Fibroblast of skin of right biceps (primary cell): ENCODE measurements around the gene AFAP1.

ENCODE experiments used
- DNase-seq: peaks from one replicate; pipeline ENCODE4 v3.0.0-alpha.2; 2013

The AFAP1 gene, protein sequence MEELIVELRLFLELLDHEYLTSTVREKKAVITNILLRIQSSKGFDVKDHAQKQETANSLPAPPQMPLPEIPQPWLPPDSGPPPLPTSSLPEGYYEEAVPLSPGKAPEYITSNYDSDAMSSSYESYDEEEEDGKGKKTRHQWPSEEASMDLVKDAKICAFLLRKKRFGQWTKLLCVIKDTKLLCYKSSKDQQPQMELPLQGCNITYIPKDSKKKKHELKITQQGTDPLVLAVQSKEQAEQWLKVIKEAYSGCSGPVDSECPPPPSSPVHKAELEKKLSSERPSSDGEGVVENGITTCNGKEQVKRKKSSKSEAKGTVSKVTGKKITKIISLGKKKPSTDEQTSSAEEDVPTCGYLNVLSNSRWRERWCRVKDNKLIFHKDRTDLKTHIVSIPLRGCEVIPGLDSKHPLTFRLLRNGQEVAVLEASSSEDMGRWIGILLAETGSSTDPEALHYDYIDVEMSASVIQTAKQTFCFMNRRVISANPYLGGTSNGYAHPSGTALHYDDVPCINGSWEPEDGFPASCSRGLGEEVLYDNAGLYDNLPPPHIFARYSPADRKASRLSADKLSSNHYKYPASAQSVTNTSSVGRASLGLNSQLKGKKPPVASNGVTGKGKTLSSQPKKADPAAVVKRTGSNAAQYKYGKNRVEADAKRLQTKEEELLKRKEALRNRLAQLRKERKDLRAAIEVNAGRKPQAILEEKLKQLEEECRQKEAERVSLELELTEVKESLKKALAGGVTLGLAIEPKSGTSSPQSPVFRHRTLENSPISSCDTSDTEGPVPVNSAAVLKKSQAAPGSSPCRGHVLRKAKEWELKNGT

DNA sequence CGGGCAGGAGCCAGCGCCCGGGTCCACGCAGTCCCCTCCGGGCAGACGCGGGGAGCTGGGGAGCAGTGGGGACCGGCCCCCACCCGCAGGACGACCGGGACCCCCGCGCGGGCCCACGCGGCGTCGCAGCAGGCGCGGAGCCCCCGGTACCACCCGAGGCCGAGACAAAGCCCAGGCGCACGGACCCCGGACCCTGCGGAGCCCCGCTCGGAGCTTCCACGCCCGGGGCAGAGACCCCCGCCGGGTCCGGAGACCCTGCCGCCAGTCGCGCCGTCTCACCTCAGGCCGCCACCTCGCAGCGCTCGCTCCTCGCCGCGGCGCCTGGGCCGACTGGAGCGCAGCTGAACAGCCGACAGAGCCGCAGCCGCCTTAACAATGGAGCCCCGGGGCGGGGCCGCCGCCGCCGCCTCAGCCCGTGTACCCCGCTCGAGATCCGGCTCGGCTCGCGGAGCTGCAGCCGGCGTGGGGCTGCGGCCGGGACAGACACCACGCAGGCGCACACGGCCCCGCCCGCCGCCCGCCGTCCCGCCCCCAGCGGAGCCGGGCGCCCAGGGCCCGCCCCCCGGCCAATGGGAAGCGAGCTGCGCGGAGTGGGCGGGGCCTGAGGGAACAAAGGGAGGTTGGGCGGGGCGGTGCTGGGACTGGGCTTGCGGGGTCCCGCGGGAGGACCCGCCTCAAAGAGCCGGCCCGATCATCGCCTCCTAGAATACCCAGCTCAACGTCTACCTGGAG is at the start of gene AFAP1:
Gene AFAP1, minus strand, starts transcription at position 485 of the 732 bp plus-strand sequence. CDS start 67,783 bp downstream, outside the sequence.
- peak; percentile 90 for DNase-seq

DNA sequence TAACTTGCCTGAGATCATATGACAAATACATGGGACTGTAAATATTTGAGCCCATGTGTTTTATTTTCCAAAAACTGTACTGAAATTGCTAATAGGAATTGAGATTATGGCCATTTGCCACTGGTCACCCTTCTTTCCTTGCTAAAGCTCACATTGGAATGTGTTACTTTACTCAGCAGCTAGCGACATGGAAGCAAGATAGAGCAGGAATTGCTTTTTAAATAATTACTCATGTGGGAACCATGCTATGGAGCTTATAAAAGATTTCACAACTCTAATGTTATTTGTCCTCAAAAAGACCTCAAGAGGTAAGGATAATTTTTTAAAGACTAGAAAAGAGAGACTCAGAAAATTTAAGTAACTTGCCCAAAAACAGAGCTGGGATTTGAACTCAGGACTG is 48.8 kb upstream of the AFAP1 start:
- peak; percentile 81 for DNase-seq

DNA sequence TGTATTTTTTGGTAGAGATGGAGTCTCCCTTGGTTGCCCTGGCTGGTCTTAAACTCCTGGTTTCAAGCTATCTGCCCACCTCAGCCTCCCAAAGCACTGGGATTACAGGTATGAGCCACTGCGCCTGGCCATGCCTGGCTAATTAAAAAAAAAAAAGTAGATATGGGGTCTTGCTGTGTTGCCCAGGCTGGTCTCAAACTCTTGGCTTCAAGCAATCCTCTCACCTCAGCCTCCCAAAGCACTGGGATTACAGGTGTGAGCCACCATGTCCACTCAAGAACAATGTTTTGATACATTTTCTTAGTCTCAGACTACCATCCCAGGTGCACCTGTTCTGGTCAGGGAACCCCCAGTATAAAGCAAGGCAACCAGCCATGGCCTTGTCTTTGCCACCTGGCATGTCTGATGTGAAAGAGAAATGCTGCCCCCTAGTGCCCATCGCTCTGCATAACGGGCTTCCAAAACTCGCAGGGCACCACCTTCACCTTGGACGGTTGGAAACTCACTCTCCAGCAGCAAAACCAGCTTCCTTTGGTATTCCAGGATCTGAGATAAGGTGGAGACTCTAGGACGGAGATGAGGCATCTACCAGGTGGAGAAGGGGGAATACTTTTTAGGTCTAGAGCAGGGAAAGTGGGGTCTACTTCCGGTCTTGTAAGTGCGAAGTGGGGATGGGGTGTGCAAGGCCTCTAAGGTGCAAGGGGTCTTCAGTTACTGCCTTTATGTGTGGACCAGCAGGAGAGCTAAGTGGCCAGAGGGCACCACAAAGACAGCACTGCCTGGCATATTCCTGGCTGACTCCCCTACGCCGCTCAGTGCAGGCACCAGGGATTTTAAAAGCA is 47.7 kb upstream of the AFAP1 start:
- DNase-seq = peak; percentile 71

DNA sequence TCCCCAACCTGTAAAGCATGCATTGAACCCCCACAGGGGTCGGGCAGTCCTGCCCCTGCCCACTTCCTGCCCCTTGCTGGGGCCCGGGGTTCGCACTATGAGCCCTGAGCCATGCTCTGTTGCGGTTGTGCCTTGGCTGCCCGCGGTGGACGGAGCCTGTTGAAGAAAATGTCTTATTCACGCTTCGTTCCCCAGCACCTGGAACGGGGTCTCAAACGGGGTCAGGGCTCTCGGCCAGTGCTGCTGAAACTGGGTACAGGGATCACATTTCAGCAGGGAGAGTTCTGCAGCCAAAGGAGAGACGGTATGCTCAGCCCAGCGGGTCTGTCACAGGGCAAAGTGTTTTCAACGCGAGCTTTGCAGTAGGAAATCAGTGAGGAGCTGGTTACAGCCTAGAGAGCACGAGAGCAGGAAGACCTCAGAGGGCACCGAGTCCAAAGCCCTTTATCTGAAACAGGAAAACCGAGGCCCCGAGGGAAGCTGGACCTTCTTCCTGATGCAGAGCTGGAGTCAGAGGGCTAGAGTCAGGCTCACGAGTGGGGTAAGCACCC is 46.3 kb upstream of the AFAP1 start:
- DNase-seq = no peak

DNA sequence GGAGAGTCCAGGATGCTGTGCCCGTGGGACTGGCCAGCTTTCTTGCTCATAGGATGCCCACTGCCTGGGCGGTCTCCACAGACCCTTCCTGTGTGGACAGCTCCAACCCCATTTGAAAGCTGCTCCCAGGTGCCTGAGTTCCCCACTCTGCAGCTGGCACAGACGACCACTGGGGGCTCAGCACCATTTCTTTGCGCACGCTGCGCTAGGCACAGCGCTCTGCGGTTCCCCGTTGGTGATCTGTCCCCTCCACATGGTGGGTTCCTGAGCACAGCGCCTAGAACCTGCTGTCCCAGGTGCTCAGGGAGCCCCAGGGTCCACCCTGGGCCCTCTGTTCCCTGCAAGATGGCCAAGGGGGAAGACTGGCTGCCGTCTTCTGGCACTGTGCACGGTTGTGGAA is 45.4 kb upstream of the AFAP1 start:
- no peak for DNase-seq

DNA sequence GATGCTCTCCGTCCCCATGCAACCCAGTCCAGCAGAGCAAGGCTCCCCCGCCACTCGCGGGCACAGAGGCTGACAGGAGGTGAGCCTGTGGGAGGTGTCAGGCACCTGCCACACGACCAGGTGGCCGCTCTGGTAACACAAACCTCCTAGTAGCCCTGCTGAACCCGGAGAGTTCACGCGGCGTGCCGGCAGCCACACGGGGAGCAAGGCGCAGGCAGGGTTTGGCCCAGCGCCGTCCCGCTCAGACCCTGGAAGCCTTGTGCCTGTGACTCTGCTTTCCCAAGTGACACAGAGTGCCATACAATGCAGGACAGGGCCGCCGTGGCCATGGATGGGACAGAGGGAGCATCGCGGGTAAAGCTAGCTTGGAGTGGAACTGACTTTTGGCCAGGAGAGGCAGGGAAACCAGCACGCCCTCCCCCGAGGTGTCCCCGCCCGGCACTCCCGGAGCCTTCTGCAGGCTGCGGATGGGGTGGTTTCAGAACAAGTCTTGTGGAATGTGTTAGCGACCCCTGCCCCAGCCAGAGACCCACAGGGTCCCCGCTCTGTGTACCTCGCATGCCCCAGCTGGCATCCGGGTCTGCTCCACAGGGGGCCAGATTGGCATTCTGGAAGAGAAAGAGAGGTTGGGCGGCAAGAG is 44.7 kb upstream of the AFAP1 start:
- DNase-seq = no peak

DNA sequence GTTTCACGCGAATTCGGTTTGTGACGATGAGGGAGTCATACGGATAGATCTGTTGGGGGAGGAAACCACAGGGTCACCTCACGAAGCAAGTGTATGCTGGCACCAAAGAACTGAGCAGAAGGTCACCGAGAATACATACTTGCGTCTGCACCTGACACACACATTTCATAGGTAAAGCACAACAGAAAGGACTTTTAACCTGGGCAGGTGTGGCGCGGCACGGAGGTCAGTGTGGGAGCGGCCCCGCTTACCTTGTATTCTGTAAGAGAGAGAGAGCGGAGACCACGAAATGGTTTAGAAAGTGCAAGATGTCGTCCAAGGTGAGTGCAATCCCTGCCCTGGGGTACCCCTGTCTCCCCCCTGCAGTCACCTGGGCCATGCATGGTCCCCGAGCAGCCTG is 43.6 kb upstream of the AFAP1 start:
- DNase-seq = no peak

DNA sequence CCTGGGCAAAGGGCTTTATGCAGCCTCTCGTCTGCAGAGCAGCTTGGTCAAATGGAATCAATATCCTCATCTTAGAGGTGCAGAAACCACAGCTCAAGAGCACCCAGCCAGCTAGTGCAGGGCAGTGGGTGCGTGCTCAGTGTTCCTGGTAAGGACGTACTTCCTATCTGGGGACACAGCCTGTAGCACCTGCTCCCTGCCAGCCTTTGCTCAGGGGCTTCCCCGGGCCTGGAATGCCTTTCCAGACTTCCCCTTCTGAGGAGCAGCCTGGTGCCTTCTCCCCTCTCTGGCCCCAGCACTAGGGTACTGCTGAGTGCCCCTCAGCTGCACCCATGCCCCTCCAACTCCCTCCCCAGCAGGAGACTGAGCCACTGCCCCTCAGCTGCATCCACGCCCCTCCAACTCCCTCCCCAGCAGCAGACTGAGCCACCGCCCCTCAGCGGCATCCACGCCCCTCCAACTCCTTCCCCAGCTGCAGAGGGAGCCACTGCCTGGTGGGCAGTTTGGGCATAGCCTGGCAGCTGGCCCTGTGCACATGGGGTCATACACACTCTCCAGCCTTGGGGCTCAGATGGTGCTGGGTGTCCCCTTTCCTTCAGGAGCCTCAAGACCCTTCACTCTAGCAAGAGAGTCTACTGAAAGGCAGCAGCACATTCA is 42.2 kb upstream of the AFAP1 start:
- DNase-seq = no peak

DNA sequence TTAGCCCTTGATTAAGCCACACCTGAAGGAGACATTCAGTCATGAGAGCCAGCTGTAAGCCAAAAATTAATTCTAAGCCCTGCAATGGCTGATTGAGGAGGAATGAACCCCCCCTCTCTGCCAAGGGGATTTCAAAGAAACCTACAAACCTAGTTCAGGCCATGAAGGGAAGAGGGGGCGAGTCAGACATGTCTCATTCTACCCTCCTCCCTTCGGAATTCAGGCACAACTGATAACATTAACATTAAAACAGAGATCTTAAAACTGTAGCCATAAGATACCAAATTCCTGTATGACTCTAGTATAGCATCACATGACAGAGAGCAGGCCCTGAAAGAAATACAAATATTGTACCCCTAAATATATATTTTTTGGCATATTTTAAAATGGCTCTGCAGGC is 40.4 kb upstream of the AFAP1 start:
- DNase-seq = peak; percentile 71

DNA sequence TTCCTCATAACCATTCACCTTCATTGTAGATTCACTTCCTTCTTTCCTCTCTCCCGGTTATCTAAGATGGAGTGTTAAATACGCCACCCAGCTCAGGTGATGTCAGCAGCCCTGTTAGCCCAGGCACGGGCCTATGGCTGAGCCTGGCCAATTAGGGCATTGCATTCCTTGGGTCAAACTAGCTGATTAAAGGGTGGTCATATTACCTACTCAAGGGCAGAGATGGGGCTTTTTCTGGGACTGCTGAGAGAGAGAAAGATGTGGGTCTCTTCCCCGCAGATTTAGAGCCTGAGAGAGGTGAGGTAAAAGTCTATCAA is 39.9 kb upstream of the AFAP1 start:
- no peak for DNase-seq

DNA sequence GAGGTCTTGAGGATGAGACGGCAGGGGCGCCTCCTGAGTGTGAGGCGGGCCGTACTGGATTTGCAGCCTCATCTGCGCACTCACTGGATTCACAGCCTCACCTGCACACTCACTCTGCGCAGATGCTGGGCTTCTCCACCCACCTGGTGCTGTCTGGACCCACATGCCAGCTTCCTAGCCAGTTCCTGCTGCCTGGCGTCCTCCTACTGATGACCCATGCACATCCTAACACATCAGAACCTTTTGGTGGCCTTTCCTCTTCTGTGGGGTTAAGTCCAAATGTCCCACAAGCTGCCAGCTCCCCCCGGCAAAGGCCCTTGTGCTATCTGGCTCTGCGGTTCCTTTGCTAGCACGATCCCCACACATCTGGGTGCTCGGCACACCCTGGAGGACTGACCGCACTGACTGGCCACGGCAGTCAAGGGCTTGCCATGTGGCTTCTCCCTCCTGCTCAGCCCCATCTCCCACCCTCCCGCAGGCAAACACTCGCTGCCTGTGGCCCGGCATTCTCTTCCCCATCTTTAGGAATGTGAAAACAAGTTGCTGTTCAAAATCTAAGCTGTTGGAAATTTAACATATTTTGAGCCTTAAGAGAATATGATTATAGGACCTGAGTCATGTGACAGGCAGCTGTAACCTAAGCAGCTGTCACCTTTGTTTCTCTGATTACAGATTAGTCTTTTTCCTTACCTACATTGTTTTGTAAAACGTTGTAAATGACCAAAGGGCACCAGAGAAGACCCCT is 39.4 kb upstream of the AFAP1 start:
- no peak for DNase-seq

DNA sequence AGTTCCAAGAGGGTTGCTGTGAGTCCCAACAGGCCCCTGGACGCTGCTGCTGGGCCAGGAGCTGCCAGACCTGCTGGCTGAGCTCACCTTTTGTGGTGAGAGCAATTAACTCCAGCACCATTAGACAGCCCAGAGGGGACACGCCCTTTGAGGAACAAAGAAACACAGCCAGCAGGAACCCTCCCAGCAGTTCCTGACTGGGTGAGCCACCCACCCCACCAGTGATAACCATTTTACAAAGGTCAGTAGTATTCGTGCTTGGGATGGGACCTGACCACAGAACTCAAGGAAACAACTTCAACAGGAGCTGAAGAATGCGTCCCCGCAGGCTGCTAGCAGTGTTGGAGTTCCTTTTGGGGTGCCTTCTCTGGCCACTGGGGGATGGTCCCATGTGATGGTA is 38.8 kb upstream of the AFAP1 start:
- DNase-seq = no peak

DNA sequence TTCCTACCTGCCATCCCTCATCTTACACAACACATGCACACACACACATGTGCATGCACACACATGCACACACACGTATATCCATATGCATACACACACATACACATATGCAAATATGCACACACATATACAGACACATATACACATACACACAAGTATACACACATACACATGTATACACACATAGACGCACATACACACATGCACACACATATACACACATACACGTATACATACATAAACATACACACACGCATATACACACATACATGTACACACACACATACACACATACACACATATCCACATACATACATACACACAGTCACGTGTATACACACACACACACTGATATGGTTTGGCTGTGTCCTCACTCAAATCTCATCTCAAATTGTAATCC is 37.0 kb upstream of the AFAP1 start:
- DNase-seq = no peak

DNA sequence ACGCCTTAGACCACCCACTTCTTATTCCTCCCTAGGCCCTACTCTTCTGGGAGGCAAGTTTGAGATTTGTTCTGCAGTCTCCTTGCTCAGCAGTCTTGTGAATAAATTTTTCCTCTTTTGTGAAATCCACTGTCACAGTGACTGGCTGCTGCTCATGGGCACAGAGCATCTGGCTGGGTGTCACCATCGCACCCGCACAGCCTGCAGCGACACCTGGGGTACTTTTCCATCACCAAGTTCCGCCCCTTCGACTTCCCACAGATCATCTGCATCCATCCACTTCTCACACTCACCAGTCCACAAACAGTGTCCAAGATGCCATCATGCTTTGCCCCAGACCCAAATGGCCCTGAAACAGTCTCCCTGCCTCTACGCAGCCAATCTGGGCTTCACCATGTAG is 36.4 kb upstream of the AFAP1 start:
- DNase-seq = no peak

DNA sequence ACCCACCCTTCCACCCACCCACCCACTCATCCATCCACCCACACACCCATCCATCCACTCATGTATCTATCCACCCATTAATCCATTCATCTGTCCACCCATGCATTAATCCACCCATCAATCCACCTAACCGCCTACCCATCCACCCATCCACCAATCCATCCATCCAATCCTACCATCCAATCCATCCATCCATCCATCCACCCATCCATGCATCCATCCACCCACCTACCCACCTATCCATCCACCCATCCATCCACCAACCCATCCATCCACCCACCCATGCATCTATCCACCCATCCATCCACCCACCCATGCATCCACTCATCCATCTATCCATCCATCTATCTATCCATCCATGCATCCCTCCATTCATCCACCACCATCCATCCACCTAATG is 34.8 kb upstream of the AFAP1 start:
- DNase-seq = no peak

DNA sequence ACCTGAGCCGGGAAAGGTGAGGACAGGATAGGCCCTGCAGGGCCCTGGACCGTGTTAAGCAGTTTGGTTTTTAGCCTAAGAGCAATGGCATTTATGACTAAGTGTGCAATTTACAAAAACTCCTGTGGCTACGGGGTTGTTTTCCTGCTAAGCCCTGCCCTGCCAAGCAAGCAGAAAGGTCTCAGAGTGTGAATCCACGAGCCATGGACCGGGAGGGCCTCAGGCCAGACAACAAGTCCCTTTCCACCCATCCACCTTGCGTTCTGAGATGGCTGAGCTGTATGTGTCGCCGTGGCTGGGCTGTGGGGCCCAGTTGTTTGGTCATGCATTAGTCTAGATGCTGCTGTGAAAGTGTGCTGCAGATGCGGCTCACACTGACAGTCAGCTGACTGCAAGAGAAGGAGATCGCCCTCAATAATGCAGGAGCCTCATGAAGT is 33.9 kb upstream of the AFAP1 start:
- peak; percentile 76 for DNase-seq

DNA sequence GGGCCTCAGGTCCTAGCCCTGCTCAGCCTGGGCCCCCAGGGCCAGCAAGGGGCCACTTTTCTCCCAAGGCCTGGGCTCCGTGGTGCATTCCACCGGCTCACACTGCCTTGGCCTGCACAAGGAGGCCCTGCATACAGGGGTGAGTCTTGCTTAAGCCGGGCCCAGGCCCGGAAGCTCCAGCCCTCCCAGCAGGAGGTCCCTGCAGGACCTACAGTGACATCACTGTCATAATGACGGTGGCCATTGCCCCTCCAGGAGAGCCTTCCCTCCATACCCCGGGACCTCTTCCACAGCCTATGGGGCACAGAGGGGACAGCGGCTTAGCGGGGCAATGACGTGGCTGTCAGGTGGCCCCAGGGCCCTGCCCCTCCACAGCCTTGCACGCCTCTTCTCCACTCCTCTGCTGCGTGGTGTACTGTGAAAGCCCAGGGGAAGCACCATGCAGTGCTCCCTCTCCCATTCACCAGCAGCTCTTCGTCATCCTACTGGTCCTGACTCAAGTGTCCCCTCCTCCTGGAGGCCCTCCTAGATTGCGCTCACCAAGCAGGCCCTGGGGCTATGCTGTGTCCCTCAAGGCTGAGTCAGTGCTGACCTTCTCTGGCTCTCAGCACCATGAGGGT is 32.3 kb upstream of the AFAP1 start:
- DNase-seq = no peak

DNA sequence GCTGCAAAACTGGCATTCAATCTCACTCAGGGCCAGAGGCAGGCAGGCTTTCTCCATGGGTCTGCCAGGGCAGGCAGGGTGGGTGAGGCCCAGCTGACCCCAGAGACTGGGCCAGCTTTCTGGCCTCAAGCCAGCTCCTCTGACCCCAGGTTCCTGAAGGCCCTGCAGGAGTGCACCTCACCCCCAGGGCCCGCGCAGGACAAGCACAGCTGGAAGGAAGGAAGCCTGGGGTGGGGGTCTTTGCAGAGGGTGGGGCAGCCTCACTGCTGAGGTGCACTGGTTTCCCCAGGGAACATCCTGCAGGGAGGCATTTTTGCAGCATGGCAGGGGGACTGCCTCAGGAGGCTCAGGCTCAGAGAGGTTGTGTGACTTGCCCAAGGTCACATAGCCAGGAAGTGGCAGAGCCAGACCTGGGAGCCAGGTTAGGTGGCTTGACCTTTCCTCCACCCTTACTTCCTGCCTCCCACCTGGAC is 31.5 kb upstream of the AFAP1 start:
- no peak for DNase-seq

DNA sequence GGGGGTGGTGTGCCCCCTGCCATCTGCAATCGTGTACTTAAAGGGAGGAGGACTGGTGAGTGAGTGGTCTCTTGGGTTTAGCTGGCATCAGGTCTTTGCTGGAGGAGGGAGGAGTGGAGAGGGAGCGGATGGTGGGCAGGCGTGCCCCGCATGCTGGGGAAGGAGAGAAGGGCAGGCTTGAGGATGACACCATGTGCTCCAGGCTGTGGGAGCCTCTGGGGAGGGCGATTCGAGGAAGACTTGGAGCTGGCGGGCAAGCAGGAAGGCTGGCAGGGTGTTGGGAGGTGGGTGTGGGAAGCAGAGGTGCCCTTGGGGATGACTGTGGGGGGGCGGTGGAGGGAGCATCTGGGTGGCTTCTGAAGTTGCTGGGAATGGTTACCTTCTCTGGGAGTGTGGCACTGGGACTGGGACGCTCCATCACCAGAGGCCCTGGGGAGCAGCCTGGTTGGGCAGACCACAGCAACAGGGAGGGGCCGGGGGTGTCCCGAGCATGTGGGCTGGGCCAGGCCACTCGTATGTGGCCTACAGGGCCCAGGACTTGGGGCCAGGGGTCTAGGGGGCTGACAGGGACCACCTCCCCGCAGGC is 30.8 kb upstream of the AFAP1 start:
- DNase-seq = no peak
